HG02798 (cell line): Measurements from ENCODE around the gene TBCE.
A peak's percentile ranks its signal among the peaks of the same experiment; 100 is the strongest.

Experiments used
- ATAC-seq: cut with Tn5 transposase; IDR thresholded peaks from one replicate; pipeline ENCODE4 v1.9.1; 2021; ENCODE audit warnings: mild to moderate bottlenecking; ENCODE audit not compliant: unreplicated experiment, poor library complexity

TBCE gene

GRCh38 chr1:235367000-235367908 lies at the start of gene TBCE:
Gene TBCE (plus strand): TSS chr1:235367427. CDS start chr1:235380050, 12,623 bp downstream.
- peak; percentile 100 for ATAC-seq

DNA sequence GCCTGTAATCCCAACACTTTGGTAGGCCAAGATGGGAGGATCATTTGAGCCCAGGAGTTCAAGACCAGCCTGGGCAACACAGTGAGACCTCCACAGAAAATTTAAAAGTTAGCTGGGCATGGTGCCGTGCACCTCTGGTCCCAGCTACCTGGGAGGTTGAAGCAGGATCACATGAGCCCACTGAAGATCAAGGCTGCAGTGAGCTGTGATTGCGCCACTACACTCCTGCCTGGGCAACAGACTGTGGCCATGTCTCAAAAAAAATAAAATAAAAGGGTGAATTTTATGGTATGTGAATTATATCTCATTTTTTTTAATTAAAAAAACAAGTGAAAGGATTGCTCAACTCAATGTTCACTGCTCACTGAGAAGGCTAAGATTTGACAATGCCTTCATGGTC lies 48.0 kb upstream of the TBCE start:
- ATAC-seq, result no peak

DNA sequence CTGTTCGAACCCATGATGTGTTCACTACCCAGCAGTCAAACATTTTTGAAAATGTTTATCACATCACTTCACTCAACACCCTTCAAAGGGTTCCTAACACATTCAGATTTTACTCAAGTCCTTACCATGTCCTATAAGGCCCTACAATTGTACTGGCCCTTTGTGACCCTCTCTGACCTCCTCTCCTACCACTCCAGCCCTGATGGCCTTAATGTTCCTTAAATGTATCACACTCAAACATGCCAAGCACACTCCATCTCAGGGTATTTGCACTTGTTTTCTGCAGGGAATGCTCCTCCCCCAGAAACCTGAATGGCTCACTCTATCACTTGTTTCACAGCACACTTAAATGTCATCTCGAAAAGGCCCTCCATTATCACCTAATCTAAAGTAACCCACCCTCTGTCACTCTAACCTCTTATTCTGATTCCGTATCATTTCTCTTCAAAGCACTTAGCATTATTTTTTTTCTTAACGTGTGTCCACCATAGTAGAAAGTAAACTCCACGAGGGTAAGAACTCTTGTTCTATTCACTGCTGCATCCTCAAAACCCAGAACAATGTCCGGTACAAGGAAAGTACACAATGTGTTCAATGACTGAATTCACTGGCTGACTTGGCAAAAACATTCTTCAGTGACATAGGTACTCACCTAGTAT lies 46.6 kb upstream of the TBCE start:
- no peak for ATAC-seq

DNA sequence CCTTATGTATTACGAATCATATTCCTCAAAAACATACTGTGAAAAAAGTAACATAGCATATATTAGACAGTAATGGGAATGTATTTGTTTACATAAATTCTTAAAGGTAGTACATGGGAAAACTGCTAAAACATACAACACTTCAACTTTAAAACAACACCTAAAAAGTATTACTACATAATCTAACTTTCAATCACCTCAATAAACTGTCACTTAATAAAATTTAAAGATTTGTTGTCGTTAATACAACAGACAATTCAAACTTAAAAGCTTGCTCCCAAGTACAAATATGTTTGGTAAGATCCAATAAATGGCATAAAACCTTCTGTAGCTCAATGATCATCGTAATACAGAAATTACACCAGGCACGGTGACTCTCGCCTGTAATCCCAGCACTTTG lies 42.9 kb upstream of the TBCE start:
- no peak for ATAC-seq

- no peak for ATAC-seq
These were observed 42.1 kb upstream of the TBCE start for GRCh38 chr1:235325139-235325538.

- ATAC-seq, result no peak
These were observed 41.4 kb upstream of the TBCE start for GRCh38 chr1:235325854-235326253.

DNA sequence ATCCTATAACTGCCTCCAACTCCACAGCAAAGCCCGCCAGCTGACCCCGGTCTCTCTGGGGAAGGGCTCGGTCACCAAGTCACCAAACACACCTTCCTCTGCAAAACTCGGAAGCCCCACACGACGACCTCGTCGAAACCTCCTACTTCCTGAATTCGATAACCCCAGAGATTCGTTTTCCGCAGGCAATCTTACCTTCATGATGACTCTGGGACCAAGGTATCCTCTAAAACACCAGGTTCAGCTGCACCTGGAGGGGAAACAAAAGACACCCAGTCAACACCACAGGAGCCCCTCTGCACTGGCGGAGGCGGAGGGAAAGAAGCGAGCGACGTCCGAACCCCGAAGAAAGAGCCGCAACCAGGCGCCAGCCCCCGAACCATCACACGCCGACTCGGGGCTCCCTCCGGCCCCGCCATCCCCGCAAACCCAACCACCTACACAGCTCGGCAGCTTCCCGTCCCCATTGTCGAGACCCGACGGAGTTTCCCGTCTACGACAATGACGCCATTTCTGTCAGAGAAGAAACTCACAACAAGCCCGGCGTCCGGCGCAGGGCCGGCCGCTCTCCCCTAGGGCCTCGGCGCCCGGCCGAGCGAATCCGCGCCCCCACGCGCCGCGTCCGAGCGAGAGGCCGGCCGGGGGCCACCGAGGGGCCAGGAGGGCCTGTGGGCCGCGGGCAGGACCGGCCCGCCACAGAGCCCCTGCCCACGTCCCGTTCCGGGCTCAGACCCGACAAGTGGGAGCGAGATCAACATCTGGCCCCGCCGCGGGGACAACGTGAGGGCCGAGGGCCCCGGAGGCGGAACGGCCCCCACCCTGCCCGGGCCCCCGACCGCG lies 40.3 kb upstream of the TBCE start:
- no peak for ATAC-seq

GRCh38 chr1:235327559-235328270 lies 39.5 kb upstream of the TBCE start, which contains the start of gene ARID4B:
Gene ARID4B (minus strand): TSS chr1:235328179. CDS start chr1:235326919, 1,260 bp downstream.
- peak; percentile 18 for ATAC-seq

DNA sequence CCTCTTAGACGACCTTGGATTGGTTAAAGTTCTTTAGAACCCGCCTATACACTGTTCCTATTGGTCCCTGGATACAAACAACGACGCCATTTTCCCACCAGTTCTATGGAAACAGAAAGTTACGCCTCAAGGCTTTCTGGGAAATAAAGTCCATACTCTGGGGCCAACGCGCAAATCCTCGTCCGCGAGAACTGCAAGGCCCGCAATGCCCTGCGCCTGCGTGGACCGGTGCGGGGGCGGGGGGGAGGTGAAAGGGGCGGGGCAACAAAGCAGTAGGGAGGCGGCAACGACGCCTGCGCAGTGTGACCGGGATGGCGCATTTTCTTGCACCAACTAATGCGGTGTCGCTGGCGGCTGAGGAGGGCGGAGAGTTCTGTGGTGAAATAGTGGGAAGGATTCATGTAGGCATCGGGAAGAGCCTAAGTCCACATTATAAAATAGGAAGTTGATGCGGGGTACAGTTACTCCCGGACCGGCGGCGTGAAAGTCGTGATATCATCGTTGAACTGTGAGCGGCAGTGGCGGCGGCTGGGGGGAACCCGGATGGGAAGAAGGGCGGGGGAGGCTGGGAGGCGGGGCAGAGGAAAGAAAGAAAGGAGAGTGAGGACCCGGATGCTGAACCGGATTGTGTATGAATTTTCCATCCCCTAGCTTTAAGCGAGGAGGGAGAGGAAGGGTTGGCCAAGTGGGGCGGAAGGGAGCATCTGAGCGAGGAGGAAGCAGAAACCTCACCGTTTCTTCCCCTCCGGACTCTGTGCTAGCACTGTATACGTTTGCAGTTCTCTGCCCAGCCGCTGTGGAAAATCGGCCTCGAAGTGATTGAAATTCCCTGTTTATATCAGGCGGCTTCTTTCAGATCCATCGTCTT lies 38.7 kb upstream of the TBCE start, which contains the start of gene GGPS1:
TSS of gene GGPS1 (plus strand) at position 300 of the 868 bp plus-strand sequence. CDS start 6,695 bp downstream, outside the sequence.
- ATAC-seq, result peak; percentile 76

DNA sequence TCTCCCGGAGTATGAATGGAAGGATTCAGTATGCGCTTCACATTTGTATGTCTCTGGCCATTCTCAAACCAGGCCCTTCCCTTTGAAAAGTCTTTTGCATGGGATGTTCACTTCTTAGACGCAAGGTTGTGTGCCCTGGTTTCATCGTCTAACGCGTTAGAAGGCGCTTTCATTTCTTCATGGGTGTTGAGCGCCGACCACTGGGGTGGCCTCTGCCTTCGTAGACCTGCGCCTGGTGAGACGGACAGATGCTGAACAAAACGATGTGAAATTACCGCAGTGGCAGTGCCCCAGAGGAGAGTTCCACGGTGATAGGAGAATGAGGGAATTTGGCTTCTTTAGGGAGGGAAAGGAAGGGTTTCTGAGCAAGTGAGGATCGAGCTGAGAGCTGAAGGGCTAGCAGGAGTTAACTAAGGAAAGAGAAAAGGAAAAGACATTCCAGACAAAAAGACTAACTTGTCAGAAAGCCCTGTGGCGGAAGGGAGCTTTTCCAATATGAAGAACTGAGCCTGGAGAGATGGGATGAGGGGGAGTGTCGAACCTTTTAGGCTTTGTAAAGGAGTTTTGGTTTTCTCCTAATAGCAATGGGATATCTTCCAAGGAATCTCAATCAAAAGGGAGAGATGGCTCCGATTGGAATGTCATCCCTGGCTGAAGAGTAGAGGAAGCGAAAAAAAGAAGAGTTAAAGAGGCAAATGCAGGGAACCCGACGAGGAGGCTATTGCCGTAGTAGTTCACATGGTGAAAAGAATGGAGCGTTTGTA lies 37.9 kb upstream of the TBCE start:
- ATAC-seq, result peak; percentile 18

DNA sequence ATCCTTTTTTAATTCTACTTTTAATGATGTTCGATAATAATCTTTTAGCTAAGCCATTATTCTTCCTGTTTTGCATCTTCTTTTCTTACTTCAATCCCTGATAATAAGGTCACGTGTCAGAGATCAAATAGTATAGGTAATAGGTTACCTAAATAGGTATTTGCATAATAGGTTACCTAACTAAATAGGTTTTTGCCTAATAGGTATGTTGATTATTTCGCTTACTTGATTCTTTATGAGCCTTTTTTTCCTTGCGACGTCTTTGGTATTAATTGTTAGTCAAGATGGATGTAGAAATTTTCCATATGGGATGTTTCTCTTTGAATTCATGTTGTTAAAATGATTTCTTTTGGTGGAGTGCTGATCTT lies 36.3 kb upstream of the TBCE start:
- no peak for ATAC-seq

DNA sequence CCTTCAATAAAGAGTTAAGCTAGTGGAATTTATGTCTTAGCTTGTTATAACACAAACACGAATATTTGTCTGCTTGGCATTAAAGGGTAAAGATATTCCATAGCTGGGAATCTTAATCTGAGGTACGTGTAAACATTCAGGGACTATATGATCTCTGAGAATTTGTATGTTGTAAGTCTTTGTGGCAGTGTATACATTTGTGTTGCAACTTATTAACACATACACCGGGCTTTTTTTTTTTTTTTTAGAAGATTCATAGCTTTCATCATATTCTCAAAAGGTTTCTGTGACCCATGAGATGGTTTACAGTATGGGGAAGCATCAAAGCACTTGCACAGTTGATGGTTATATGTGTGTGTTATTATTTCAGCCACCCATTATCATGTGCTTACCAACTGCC lies 35.8 kb upstream of the TBCE start:
- ATAC-seq, result no peak

GRCh38 chr1:235336903-235337302 lies 30.3 kb upstream of the TBCE start:
- no peak for ATAC-seq

DNA sequence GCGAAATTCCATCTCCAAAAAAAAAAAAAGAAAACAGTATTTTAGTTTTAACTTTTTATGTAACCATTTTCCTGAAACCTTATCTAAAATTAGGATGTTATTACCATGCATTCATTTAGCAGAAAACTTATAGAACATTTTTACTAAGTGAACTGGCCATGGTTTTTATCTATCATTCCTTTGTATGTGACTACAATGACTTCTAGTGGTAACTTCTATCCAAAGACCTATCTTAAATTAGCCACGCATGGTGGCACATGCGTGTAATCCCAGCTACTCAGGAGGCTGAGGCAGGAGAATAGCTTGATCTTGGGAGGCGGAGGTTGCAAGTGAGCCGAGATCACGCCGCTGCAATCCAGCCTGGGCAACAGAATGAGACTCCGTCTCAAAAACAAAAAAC lies 27.5 kb upstream of the TBCE start:
- no peak for ATAC-seq

DNA sequence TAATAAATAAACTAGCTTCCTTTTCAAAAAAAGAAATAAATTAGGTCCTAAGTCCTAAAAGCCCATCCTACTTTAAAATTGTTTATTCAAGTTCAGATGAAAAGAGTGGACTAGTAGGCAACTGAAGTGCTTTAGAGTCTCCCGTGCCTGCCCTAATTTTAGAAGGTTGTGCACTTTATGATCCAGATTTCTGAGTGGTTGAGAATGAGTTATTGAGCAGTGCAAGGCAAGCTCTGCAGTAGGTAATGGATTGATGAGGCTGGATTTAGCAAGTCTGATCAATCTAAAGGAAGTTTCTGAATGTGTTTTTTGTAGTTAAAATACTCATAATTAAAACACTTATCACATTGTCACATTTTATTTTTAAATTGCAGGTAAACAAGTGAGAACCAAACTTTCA lies 25.9 kb upstream of the TBCE start:
- ATAC-seq, result no peak

- ATAC-seq, result no peak
These were observed 25.2 kb upstream of the TBCE start for GRCh38 chr1:235342039-235342438.

GRCh38 chr1:235342471-235342870 lies 24.8 kb upstream of the TBCE start:
- ATAC-seq, result no peak

DNA sequence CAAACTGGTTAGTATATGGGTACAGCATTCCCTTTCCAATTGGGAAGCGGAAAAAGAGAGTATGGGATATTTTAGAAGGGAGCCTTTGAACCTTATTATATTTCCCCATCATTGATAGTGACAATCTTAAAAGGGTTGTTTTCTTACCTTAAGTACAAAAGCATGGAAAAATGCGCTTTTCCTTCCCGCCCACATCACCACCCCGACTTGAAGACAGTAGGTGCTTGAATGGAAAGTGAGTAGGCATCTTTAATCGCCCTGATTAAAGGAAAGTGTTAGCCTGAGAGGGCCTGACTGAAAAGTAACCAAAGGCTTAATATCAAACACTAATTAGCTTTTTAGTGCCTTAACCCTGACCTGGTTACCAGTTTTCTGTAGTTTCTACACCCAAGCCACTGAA lies 23.5 kb upstream of the TBCE start:
- no peak for ATAC-seq
